Measurements from ENCODE around the gene SUSD1.

Gene SUSD1

DNA sequence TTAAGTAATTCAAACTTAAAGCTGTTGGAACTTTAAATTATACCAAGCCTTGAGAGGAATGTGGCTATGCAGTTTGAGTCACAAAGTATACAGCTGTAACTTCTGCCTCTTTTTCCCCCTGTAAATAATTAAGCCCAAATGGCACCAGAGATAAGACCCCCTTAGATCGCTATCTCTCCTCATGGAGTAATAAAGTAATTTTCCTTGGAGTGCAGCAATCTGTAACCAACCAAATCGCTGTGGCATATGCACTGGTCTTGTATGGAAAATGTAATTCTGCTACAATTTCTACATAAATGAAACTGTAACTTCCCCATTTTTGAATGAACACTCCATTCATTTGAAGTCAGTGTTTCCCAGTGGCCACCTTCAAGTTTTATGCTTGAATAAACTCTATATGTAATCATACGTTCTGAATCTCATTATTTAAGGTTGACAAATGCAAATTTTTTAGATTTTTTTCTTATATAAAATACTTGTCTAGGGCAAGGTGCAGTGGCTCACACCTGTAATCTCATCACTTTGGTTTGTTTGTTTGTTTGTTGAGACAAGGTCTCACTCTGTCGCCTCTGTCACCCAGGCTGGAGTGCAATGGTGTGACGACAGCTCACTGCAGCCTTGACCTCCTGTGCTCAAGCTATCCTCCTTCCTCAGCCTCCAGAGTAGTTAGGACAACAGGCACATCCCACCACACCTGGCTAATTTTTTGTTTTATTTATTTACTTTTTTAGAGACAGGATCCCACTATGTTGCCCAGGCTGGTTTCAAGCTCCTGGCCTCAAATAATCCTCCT is 12.3 kb downstream of the SUSD1 start:
- no peaks in the 10 kb centered on the region for H3K9me3 ChIP-seq (ENCODE audit: insufficient read depth, low read length, severe bottlenecking)
- H3K27me3 ChIP-seq (ENCODE audit: insufficient read depth, low read length, poor library complexity): no peaks in the 10 kb centered on the region
- no peak overlapping the region for H3K4me3 ChIP-seq (ENCODE audit: low read depth in 1 of 2, low read length in 2 of 2)
- ATAC-seq (ENCODE audit: insufficient read depth, low read depth): no peak
- no peaks in the 10 kb centered on the region for H3K4me1 ChIP-seq (ENCODE audit: insufficient read depth, low read length)
- no peak overlapping the region for H3K27ac ChIP-seq (ENCODE audit: low read length)
- no peak for DNase-seq
- H3K79me2 ChIP-seq (ENCODE audit: insufficient read depth, low read length): no peaks in the 10 kb centered on the region
- no peak overlapping the region for H3K9ac ChIP-seq (ENCODE audit: low read depth, low read length)
- H2AFZ ChIP-seq (ENCODE audit: low read depth, low read length): no peak overlapping the region
- no peak for TF ChIP-seq EZH2 (IDR thresholded peaks at IDR 0.05; ENCODE audit: borderline replicate concordance, low read depth, low read length, severe bottlenecking)
- TF ChIP-seq, protein P1, sequence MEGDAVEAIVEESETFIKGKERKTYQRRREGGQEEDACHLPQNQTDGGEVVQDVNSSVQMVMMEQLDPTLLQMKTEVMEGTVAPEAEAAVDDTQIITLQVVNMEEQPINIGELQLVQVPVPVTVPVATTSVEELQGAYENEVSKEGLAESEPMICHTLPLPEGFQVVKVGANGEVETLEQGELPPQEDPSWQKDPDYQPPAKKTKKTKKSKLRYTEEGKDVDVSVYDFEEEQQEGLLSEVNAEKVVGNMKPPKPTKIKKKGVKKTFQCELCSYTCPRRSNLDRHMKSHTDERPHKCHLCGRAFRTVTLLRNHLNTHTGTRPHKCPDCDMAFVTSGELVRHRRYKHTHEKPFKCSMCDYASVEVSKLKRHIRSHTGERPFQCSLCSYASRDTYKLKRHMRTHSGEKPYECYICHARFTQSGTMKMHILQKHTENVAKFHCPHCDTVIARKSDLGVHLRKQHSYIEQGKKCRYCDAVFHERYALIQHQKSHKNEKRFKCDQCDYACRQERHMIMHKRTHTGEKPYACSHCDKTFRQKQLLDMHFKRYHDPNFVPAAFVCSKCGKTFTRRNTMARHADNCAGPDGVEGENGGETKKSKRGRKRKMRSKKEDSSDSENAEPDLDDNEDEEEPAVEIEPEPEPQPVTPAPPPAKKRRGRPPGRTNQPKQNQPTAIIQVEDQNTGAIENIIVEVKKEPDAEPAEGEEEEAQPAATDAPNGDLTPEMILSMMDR (IDR thresholded peaks at IDR 0.05; ENCODE audit: borderline replicate concordance, extremely low read depth, low read length, poor library complexity, severe bottlenecking): no peak
- H4K20me1 ChIP-seq (ENCODE audit: insufficient read depth, low read length): no peaks in the 10 kb centered on the region; the same call in 1 of the 2 replicates
- no peak overlapping the region for H3K4me2 ChIP-seq (ENCODE audit: insufficient read depth, low read length)
- H3K36me3 ChIP-seq (ENCODE audit: insufficient read depth, low read length): no peaks in the 10 kb centered on the region

DNA sequence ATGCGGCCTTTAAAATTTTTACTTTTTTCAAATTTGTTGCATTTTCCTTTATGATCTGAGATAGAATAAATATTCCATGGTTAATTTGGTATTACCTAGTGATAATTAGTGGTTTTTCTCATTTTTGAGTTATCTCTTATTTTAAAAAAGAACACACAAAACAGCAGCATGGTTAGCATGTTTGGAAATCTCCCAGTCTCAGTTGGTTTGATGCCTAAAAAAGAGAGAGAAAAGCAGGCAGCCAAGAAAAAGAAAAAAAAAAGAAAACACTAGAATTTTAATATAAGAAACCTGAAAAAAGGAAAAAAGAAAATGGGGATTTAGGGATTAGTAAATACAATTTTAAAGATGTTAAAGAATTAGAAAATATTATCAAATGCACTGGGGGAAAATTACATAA is 15.3 kb downstream of the SUSD1 start:
- TF ChIP-seq EZH2 (IDR thresholded peaks at IDR 0.05; ENCODE audit: borderline replicate concordance, low read depth, low read length, severe bottlenecking): no peak
- TF ChIP-seq, protein P1 (IDR thresholded peaks at IDR 0.05; ENCODE audit: borderline replicate concordance, extremely low read depth, low read length, poor library complexity, severe bottlenecking): no peak
- DNase-seq (no peak), ATAC-seq (ENCODE audit: insufficient read depth, low read depth) (no peak)
- Histone ChIP-seq H3K4me1 (ENCODE audit: insufficient read depth, low read length) (no peaks in the 10 kb centered on the region), H3K27ac (ENCODE audit: low read length) (no peak overlapping the region), H3K79me2 (ENCODE audit: insufficient read depth, low read length) (no peaks in the 10 kb centered on the region), H3K9me3 (ENCODE audit: insufficient read depth, low read length, severe bottlenecking) (no peaks in the 10 kb centered on the region), H4K20me1 (ENCODE audit: insufficient read depth, low read length) (no peaks in the 10 kb centered on the region), H3K4me2 (ENCODE audit: insufficient read depth, low read length) (no peak overlapping the region), H3K4me3 (ENCODE audit: low read depth in 1 of 2, low read length in 2 of 2) (no peak overlapping the region), H3K36me3 (ENCODE audit: insufficient read depth, low read length) (no peaks in the 10 kb centered on the region), H2AFZ (ENCODE audit: low read depth, low read length) (no peak overlapping the region), H3K27me3 (ENCODE audit: insufficient read depth, low read length, poor library complexity) (no peaks in the 10 kb centered on the region), H3K9ac (ENCODE audit: low read depth, low read length) (no peak overlapping the region)

DNA sequence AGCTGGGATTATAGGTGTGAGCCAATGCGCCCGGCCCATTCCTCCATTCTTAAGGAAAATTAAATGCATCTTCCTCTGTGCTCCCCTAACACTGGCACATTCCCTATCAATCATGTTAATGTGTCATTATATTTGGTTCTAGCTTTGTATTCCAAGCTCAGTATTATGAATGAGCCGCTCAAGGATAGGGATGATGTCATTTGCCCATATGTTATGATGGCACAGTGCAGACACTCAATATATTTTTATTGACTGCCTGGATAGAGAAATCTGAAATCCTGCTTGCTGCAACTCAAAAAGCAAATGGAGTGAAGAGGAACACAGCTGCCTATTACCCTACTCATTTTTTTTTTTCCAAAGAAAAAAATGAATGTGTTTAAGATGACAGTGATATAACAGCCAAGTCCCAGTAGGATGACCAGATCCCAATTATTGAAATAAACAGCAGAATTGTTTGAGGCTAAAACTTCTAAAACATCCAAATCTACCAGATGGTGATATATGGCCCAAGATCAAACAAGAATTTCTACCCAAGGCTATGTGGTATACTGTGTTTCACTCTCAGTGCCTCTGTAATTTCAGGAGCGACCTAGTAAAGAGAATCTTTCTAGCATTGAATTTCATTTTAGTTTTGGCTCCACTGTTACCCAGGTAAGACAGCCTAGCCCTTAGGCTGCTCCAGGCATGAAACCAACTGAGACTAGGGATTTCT is 16.3 kb downstream of the SUSD1 start:
- DNase-seq (no peak), ATAC-seq (ENCODE audit: insufficient read depth, low read depth) (no peak)
- Histone ChIP-seq H3K79me2 (ENCODE audit: insufficient read depth, low read length) (no peaks in the 10 kb centered on the region), H3K4me3 (ENCODE audit: low read depth in 1 of 2, low read length in 2 of 2) (no peak overlapping the region), H2AFZ (ENCODE audit: low read depth, low read length) (no peak overlapping the region), H3K9ac (ENCODE audit: low read depth, low read length) (no peak overlapping the region), H3K4me1 (ENCODE audit: insufficient read depth, low read length) (no peaks in the 10 kb centered on the region), H3K4me2 (ENCODE audit: insufficient read depth, low read length) (no peak overlapping the region), H3K9me3 (ENCODE audit: insufficient read depth, low read length, severe bottlenecking) (no peaks in the 10 kb centered on the region), H3K36me3 (ENCODE audit: insufficient read depth, low read length) (no peaks in the 10 kb centered on the region), H3K27ac (ENCODE audit: low read length) (no peak overlapping the region), H4K20me1 (ENCODE audit: insufficient read depth, low read length) (no peaks in the 10 kb centered on the region), H3K27me3 (ENCODE audit: insufficient read depth, low read length, poor library complexity) (no peaks in the 10 kb centered on the region)
- no peak for TF ChIP-seq EZH2 (IDR thresholded peaks at IDR 0.05; ENCODE audit: borderline replicate concordance, low read depth, low read length, severe bottlenecking)
- TF ChIP-seq, protein P1 (IDR thresholded peaks at IDR 0.05; ENCODE audit: borderline replicate concordance, extremely low read depth, low read length, poor library complexity, severe bottlenecking): no peak

Data from DND-41 (cell line).